NCI-H460 (cell line): ENCODE results near the gene SEMA3A. TPM values are rescaled to one million over a fixed set of nuclear protein-coding genes. Genes with fewer than 3 reads are reported as not detected.
"Not testable (repeated sequence)": the region's sequence is repeated elsewhere in the genome, so short reads cannot be mapped to it uniquely, and the experiment has no call there.

Experiments used
- DNase-seq: peaks from one replicate; pipeline ENCODE4 v3.0.0-alpha.2; 2016; ENCODE audit warnings: low read depth; ENCODE audit errors: extremely low read depth
- total RNA-seq: library from RNA; depleted of rRNA; stranded (reverse); fragments of >200 nt; shearing (Covaris generic); gene quantifications from 2 replicates; pipeline ENCODE4 v1.2.3, GENCODE V29; 2014

SEMA3A gene
- total RNA-seq, 1 experiment from 2014 or later, result 73.9 TPM

DNA sequence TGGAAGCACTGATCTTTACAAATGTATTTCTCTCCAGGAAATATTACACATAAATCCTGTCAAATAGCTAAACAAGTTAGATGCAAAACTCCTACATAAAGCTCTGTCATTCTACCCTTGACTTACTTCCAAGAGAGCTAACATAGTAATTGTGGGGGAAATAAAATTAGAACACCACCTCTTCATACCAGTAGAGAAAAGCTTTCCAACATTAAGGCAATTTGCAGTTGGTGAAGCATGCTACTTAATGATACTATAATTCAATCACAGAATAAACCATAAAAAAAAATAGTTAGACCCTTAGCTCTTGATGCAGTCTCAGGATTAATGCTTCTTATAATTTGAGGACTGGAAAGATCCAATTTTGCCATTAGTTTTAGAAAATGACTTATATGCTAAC lies 35.2 kb downstream of the SEMA3A start:
- no peak for DNase-seq

DNA sequence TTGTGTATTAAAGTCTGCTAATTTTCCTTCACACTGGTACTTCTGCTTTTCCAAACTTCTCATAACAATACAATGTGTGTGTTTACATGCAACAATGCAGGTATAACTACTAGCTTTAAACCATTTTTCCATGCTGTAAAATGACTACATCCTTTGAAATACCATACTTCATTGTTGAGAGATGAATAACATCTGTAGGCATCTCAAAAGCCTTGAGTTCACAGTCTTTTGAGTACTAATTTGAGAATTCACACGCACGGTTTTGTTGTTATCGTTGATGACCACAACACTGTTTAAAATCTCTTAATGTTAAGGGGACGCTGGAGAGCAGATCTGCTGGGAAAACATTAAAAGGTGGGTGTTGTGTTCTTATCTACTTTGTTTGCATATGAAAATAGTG lies 37.4 kb downstream of the SEMA3A start:
- DNase-seq, result no peak

DNA sequence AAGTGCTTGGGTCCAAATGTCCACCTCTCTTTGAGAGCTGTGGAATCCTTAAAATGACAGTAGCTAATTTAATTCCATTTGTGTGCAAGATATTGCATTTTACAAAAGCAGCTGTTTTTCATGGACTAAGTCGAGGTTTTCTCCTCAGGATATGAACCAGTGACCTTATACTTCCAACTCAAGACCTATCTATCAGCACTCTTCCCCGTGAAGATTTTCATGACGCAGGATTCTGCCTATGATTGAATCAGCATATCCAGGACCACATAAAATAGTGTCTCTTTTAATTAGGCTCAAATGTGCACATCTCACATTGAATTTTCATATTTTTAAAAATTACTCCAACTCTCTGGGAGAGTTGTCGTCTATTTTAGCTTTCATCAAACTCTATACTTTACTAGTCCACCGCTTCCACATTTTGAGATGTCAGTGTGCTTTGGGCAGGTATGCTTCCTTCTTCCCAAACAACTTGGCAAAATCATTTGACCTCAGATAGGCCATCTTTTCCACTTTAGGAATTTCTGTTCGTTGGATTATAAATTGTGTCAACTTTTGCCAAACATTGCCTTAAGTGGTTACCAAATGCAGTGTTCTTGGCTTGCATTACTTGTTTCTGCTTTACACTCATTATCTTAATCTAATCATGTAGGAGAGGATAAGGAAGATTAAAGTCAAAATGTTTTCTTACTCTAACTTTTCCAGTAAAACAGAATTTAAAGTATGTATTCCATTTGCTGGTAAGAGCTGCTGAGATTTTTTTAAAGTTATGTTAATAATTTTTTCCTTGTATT lies 39.4 kb downstream of the SEMA3A start:
- no peak for DNase-seq

DNA sequence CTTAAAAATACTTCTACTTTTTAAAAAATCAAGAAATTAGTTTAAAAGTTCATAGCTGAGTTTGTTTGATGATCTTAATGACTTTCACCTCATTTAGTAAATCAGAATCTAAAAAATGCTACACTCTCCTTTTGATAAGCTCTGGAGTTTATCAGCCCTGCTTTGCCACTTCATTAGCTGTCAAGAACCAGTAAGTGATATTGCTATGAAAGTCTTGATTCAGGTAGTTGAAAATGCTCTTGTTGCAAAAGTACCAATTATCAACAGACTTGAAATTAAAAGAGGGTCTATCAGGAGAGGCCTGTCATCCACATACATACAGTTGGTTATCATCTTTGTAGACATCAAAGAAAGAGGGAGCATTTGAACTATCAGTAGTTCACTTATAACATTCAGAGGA lies 41.6 kb downstream of the SEMA3A start:
- no peak for DNase-seq

DNA sequence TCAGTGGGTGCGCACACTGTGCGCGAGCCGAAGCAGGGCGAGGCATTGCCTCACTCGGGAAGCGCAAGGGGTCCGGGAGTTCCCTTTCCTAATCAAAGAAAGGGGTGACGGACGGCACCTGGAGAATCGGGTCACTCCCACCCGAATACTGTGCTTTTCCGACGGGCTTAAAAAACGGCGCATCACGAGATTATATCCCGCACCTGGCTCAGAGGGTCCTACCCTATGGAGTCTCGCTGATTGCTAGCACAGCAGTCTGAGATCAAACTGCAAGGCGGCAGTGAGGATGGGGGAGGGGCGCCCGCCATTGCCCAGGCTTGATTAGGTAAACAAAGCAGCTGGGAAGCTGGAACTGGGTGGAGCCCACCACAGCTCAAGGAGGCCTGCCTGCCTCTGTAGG lies 44.2 kb downstream of the SEMA3A start:
- DNase-seq, result not testable (repeated sequence)

DNA sequence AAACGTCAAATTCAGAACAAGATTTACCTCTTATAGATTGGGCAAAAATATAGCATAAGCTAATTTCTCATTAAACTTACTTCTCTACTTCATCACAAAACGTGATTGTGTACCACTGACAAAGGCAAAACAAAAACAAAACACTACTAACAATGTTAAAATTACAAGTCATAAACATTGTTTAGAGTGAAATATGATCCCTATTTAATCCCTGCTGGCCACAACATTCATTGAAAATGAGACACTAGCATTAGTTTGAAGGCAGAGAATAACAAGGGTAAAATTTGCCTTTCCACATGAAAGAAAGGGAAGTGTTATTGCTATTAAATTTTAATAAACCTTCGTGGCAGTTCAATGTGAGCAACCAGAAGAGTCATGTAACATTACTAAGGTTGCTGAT lies 45.0 kb downstream of the SEMA3A start:
- DNase-seq, result no peak

DNA sequence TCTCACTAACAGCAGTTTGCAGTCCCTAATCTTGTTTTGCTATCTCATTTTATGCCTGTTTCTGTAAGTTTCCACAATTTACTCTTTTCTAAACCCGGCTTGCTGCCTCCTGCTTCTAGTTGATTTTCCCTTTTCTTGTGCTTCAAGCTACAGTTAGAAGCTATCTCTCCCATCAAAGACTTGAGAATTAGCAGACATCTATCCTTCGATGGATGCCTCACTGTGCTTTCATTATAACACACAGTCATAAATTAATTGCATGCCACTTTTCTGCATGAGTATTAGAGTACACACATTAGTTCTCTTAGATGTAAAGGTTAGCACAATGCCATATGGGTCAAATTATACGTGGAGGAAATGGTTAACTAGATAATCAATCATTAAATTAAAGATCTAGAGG lies 48.7 kb downstream of the SEMA3A start:
- no peak for DNase-seq

DNA sequence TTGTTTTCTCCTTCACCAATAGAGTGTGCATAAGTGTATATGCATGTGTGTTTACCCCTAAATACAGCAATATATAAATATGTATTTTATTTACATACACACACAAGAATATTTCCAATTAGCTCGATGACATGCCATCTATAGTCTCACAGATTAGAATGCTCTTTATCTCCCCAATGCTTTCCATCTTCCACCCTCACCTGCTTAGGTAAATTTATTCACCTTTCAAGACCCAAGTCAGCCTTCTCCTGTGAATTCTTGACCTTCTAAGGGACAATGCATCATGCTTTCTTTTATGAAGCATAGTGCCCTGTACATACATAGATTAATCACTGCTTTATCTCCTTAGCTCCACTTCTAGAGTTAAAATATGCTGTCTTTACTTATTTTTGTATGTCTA lies 49.7 kb downstream of the SEMA3A start:
- peak; percentile 21 for DNase-seq

DNA sequence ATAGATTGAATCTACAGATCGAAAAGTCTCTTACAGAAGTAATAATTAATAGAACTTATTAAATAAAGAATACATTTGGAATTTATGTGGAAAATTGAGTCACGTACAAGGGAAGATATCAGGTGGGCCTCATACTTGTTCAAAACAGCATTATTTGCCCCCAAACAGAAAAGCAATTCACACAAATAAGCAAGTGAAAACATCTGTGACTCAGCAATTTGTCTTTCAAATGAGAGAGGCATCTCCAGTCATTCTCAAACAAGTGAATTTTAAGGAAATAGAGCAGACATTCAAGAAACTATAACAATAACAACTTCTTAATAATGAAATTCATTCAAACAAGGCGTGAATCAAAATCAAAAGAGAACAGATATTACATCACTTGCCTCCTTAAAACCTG lies 50.1 kb downstream of the SEMA3A start:
- DNase-seq, result peak; percentile 53

DNA sequence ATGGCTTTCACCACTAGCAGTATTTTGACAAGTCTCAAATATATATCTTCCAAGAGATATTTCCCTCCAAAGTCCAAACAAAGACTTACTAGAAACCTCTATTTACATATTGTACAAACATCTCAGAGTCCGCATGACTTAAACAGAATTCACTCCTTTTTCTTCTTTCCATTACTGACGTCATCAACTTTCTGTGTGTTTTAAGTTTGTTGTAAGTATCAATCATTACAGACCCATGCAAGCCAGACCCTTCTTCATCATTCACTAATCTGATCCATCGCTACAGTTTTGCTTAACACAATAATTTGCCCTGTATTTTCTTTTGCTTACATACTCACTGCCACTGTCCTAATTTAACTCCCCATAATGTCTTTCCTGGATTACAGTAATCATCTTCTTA lies 51.9 kb downstream of the SEMA3A start:
- no peak for DNase-seq

DNA sequence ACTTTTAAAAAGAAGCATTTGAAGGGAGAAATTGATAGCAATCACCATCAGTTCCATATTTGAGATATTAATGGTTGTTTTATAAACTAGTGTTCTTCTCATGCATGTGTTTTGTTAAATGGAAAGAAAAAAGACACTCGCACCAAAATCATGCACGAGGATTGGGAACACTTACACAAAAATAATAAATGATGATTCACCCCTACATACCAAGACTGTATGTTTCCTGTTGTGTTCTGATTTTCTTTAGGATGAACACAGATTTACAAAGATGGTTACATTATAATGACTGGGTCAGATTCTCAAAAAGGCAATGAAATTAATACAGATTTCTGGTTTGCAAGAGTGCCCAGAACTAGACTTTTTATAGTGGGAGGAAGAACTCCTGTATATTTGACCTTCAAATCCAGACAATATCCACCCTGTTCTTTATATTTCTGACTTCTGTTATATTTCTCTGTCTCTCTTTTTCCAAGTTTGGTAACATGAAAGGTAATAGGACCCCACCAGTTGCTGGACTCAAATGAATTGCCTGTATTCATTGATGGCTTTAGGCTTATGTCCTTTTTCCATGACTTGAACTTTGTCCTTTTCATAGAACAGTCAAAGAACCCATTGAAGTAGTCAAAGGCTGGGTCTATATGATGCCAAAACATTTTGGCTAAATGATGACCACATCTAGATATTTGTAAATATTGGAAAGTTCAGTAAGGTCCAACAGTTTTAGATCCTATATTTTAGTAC lies 54.4 kb downstream of the SEMA3A start:
- DNase-seq, result no peak

DNA sequence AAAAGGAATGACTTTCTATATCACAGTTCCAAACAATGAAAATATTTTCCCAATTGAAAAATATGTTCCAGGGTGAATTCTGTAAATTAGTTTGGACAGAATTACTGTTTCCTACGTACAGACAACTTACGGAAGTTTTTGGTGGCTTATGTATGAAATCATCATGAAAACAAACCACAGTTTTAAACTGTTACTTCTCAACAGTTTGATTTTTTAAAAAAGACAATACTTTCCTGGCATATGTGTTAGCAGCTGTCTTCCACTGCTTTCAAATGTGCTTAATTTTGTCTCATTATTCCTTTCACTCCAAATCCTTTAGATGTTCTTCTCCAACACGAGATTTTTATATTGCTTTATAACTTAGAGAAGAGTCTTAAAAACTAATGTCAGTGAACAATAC lies 56.2 kb downstream of the SEMA3A start:
- DNase-seq, result no peak

DNA sequence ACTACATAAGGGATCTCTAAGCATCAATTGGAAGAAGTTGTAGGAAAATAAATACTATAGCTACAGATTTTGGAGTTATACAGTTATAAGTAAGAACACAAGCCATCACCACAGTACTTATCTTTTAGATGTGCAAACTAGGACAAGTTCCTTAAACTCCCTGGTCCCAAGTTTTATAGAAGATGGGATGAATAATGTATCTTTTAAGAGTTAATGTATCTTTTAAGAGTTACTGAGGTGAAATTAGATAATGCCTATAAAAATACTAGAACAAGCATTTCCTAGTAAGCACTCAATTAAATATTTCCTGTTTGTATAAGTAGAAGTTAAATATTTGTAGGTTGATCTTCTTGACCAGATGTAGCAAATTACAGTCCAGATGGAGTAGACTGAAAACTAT lies 56.8 kb downstream of the SEMA3A start:
- DNase-seq, result no peak

DNA sequence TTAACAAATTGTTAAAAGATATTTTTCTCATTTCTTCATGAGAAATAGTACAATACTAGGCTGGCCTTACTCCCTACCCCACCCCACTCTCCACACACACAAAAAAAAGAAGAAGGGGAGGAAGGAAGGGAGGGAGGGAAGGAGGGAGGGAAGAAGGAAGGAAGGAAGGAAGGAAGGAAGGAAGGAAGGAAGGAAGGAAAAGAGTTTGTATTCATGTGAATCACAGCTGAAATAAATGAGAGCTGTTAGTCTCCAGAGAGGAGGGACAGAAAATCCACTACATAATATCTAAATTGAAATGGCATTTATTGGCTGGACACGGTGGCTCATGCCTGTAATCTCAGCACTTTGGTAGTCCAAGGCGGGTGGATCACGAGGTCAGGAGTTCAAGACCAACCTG lies 57.8 kb downstream of the SEMA3A start:
- DNase-seq, result no peak

DNA sequence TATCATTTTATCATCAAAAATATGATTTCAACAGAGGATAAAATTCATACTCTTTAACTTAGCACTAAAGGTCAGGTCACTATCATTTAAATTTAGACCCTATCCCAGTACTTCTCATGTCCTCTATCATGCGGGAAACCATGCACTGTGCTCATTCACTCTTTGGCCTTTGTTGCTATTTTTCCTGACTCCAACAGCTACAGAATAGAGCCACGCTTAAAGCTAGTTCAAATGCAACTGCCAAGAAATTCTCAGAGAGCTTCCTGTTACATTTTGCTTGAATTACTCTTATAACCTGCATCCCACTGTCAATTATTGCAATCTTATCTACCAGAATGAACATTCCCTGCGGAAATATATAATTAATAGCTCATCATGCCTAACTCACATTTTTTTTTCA lies 58.3 kb downstream of the SEMA3A start:
- DNase-seq, result no peak

DNA sequence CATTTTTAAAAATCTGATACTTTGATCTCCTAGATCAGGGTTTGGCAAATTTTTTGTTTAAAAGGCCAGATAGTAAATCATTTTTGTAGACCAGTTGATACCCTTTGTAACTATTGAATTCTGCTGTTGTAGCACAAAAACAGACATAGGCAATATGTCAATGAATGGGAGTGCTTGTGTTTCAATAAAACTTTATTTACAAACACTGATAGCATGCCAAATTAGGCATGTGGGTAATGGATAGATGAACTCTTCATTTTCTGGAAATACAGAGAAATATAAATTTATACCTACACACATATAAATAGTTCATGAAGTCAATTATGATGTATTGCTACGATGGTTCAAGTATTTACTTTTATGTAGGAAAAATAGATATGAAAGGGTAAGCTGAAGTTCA lies 60.4 kb downstream of the SEMA3A start:
- no peak for DNase-seq

DNA sequence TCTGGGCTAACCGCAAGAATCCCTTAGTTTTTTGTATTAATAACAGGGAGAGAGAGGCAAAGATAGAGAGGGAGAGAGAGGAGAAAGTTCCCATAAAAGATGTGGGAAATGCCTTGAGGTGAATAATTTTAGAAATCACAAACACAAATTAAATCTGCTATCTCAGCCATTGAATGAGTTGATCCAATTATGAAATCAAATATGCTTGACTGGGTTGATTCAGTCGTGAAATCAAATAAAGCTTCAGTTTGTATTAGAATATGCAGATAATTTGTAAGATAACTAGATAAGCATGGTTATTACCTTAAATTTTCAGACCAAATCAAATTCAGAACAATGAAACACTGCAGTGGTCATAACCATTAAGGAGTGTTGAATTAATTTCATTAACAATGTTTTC lies 68.9 kb downstream of the SEMA3A start:
- DNase-seq, result no peak

DNA sequence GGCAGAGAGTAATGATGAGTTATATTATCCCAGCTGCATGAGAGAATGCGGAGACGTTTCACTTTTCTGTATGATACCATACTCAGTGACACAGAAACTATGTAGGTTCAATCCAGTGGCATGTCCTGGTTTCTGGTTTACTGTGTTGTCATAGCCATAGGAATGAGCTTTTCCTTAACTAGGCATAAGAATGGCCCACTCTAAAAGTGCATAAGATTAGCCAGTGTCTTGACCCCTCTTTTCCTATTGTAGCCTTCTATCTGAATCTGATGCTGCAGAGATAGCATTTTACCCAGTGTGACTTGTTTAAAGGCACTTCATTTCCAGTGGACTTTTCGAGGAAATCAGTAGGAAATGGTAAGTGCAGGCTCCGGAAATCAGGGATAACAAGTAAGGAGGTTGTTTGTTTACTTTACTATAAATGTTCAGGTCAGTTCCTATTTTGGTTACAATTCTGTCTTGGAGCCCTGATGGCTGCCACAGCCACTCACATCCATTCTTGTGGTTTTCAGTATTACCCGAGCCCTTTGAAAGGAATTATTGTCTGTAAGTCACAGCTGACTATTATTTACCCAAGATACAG lies 70.5 kb downstream of the SEMA3A start:
- no peak for DNase-seq

DNA sequence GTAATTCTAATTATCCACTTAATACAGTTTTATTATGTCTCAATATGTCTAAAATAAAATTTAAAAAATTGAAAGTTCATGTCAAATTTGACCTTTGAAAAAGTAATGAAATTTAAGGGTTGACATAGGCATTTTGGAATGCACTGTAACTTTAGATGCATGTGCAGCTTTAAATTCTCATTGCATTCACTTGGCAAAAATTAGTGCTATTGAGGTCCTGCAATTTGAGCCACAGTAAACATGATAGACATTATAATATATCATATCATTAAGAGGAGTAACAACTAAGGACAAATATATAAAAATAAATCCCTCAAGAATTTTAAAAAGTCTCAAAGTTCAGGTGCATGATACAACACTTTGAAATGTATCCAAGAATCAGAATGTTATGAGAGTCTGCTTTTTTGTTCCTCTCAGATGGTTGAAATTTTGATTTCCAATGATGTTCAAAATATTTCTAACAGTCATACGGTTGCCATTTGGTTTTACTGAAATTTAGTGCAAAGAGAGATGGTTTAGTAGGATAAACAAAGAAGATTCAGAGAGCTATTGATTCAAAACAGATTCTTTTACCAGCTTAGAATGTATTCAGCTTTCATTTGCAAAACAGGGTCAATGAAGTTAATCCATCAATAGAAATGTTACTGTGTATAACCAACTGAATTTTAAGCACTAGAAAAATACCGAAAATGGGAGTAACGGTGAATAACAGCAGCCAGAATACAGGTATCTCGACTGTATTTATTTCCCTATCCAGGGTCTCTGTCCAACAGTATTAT lies 71.8 kb downstream of the SEMA3A start:
- no peak for DNase-seq

DNA sequence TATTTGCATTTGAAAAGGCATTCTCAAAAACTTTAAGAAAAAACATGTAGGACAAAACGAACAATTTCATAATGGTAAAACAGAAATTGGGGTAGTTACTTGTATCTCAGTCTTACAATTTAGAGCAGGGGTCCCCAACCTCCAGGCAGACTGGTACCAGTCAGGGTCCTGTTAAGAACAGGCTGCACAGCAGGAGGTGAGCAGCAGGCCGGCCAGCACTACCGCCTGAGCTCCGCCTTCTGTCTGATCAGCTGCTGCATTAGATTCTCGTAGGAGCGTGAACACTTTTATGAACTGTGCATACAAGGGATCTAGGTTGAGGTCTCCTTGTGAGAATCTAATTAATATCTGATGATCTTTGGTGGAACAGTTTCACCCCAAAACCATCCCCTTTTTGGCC lies 77.3 kb downstream of the SEMA3A start:
- no peak for DNase-seq
